ENCODE results near the gene ZNF740.

DNA sequence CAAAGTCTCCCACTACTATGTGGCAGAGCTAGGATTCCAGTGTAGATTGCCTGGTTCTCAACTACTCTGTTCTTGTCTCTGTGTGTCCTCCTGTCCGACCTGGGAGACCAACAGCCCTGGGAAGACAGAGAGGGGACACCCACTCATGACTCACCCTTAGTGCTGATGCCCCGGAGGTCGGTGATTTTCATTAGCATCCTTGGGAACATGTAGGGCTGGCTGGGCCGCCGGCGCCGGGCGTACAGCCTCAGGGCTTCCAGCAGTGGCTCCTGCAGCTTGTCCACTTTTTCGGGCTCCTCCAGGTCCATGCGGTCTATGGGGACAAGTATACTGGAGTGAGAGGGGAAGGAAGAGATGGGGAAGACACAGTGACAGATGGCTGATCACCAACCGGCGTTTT lies 32.4 kb downstream of the ZNF740 start:
- TF ChIP-seq, protein P1, sequence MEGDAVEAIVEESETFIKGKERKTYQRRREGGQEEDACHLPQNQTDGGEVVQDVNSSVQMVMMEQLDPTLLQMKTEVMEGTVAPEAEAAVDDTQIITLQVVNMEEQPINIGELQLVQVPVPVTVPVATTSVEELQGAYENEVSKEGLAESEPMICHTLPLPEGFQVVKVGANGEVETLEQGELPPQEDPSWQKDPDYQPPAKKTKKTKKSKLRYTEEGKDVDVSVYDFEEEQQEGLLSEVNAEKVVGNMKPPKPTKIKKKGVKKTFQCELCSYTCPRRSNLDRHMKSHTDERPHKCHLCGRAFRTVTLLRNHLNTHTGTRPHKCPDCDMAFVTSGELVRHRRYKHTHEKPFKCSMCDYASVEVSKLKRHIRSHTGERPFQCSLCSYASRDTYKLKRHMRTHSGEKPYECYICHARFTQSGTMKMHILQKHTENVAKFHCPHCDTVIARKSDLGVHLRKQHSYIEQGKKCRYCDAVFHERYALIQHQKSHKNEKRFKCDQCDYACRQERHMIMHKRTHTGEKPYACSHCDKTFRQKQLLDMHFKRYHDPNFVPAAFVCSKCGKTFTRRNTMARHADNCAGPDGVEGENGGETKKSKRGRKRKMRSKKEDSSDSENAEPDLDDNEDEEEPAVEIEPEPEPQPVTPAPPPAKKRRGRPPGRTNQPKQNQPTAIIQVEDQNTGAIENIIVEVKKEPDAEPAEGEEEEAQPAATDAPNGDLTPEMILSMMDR (conservative IDR thresholded peaks at IDR 0.05; ENCODE audit: low read length): no peak
- TF ChIP-seq EZH2phosphoT487 (IDR thresholded peaks at IDR 0.05; ENCODE audit: borderline replicate concordance): no peak
